Measurements from ENCODE around the gene ME3.

ME3 gene

GRCh38 chr11:86678823-86679222, 6.4 kb upstream of the ME3 start:
- peak; percentile 73; the same call in 1 of the 2 replicates for TF ChIP-seq GATA2 (IDR thresholded peaks at IDR 0.05; ENCODE audit: low read depth, low read length)
- peak; percentile 39; the same call in 1 of the 2 replicates for TF ChIP-seq GATA3 (IDR thresholded peaks at IDR 0.05; ENCODE audit: low read depth, low read length)

- TF ChIP-seq GATA2 (IDR thresholded peaks at IDR 0.05; ENCODE audit: low read depth, low read length) (no peak), GATA3 (IDR thresholded peaks at IDR 0.05; ENCODE audit: low read depth, low read length) (no peak)
These were observed 5.9 kb upstream of the ME3 start for GRCh38 chr11:86678296-86678695.

DNA sequence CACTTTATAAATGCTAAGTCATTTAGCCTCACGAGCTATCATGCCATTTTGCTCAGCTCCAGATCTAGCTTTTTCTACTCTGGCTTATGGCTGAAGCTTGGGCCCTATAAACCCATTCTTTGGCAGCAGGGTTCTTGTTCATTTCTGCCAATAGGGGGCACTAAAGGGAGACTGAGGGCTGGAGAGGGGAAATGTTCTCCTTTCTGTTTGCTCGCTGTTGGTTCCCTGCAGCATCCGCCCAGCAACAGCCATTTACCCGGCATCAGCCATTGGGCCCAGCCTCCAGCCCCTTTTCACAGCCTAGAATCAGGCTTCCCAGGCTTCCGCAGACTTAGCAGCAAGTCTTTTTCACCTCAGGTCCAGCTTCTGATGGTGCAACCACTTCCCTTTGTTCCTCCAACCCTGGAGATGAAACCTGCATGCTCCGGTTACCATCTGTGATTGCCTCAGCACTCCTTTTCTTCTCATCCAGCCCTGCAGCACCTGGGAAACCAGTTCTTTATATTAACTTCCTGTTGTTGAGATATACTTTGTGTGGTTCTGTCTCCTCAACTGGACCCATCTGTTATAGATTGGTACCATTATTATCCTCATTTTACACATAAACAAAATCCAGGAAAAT, 4.2 kb upstream of the ME3 start:
- TF ChIP-seq GATA3 (IDR thresholded peaks at IDR 0.05; ENCODE audit: low read depth, low read length) (no peak), GATA2 (IDR thresholded peaks at IDR 0.05; ENCODE audit: low read depth, low read length) (no peak)

DNA sequence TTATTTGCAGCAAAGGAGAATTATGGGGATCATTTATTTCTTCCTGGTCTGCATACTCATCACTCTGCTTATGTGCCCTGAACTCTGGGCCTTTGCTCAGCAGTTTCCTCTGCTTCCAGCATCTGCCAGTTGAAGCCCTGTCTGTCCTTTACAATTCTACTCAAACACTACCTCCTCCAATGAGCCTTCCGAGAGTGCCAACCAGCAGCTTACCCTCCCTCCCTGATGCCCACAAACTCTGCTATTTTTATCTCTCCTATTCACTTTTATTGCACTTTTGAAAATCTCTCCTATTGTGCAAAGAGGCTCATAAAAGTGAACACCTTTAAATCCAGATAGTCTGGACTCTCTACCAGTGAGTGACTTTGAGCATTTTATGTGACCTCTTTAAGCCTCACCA, 3.6 kb upstream of the ME3 start:
- TF ChIP-seq GATA2 (IDR thresholded peaks at IDR 0.05; ENCODE audit: low read depth, low read length) = no peak
- no peak for TF ChIP-seq GATA3 (IDR thresholded peaks at IDR 0.05; ENCODE audit: low read depth, low read length)

DNA sequence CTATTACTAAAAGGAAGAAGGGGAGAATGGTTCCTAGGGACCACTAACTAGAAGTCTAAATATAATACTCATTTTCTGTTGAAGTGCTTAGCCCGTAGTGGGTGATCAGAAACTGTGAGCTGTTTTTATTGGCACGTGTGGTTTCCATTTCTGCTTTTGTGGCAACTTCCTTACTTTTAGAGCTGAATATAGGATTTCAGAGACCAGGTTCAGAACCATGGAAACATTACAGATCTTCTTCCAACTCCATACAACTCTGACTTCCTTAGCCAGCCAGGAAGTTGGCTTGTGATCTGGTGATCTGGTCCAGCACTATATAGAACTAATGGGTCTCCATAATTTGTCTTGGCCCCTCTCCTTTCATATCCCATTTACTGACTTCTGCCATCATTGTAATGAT, 2.6 kb upstream of the ME3 start:
- TF ChIP-seq GATA3 (IDR thresholded peaks at IDR 0.05; ENCODE audit: low read depth, low read length) = no peak
- TF ChIP-seq GATA2 (IDR thresholded peaks at IDR 0.05; ENCODE audit: low read depth, low read length) = no peak

DNA sequence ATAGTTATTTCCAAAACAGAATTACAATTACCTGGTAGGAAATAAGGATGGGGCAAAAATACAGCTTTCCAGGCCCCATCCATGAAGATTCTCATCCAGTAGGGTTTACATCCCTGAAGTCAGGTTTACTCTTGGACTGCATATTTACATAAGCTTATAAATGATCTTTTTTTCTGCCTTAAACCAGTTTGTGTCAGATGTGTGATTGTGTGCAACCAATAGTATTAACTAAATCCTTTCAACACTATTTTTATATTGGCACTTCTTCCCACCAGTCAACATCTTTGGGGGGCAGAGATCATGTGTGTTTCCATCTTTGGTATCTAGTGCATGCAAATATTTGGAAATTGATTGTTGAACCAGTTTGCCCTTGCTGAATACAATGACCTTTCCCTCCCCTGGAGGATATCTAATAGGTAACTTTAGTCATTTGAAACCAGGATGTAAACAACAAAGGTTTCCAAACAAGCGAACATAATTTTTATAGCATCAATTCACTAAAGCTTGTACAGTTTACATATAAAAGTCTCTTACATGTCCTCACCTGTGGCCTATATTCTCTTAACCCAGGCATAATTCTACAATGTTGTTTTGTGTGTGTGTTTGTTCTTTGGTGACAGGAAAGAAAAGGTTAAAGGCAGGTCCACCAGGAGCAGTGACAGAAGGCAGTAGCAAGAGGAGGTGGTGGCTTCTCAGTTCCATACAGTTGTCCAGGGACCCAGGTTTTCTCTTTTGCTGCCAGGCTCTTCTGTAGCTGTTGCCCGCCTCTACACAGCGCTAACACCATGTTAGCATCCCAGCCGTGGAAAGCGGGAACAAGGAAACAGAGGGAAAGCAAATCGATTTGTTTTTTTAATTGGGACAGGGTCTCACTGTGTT, 1.7 kb upstream of the ME3 start:
- TF ChIP-seq GATA3 (IDR thresholded peaks at IDR 0.05; ENCODE audit: low read depth, low read length) (no peak), GATA2 (IDR thresholded peaks at IDR 0.05; ENCODE audit: low read depth, low read length) (no peak)

DNA sequence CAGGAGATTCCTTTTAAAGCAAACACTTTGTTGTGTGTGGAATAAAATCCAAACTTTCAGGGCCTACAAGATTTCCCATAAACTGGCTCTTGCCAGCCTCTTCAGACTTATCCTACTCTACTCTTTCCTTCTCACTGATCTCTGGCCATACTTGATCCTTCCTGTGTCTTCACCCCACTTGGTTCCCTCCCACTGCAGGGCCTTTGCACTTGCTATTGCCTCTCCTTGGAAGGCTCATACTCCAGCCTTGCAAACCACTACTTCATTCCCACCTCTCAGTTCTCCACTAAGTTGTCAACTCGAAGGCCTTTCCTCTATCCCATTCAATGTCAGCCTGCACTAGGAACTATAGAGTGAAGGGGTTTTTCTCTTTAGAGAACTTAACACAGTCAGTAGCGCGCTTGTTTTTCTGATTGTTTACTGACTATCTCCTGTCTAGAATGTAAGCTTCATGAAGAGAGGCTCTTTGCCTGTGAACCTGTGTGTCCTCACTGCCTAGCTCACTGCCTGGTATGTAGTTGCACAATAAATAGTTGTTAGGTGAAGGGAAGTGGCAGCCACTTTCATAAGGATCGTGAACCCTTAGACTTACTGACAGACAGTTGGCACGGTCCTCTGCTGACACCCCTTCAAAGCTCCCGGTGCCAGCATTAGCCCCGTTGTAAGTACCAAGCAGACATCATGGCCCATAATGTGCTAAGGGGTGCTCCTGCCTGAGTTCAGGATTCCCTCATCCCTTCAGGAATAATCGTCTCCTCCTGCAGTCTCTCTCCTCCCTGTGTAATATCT, 833 bp upstream of the ME3 start:
- no peak for TF ChIP-seq GATA3 (IDR thresholded peaks at IDR 0.05; ENCODE audit: low read depth, low read length)
- TF ChIP-seq GATA2 (IDR thresholded peaks at IDR 0.05; ENCODE audit: low read depth, low read length) = no peak

DNA sequence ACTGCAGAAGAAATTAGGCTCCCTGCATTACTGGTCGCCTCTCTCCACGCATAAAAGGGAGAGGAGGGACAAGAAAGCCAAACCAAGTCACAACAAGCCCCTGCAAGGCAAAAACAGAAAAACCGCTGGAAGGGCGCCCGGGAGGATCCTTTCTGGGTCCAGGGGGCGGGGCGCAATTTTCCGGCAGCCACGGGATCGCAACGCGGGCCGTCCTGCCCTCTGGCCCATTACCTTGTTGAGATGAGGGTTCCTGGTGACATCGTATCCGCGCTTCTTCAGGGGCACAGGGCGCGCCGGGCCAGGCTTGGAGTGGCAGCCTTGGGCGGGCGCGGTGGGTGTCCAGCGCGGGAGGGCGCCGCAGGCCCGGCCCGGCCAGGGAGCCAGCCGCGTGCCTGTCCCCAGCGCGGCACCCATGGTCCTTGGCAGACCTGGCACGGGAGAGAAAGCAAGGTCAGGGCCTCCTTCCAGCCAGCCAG, 847 bp downstream of the ME3 start:
- TF ChIP-seq GATA2 (IDR thresholded peaks at IDR 0.05; ENCODE audit: low read depth, low read length) (no peak; the same call in 1 of the 2 replicates), GATA3 (IDR thresholded peaks at IDR 0.05; ENCODE audit: low read depth, low read length) (no peak)

DNA sequence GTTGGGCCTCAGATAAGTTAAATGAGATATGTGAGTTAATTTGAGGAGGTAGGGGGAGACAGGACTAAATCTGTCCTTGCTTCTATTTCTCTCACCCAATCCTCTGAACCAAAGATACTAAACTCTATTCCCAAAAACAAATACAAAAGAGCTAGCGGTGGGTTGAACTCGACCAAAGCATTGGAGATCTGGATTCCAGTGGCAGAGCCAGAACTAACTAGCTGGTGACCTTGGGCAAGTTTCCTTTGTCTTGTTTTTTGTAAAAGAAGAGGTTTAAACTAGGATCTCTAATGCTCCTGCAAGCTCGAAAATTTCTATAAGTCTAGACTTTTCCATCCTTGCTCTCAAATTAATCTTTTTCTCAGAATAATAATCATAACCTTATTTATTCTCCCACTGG, 1.5 kb downstream of the ME3 start:
- TF ChIP-seq GATA3 (IDR thresholded peaks at IDR 0.05; ENCODE audit: low read depth, low read length) (no peak), GATA2 (IDR thresholded peaks at IDR 0.05; ENCODE audit: low read depth, low read length) (no peak)

- TF ChIP-seq GATA2 (IDR thresholded peaks at IDR 0.05; ENCODE audit: low read depth, low read length) = no peak
- no peak for TF ChIP-seq GATA3 (IDR thresholded peaks at IDR 0.05; ENCODE audit: low read depth, low read length)
These were observed 2.2 kb downstream of the ME3 start for GRCh38 chr11:86670181-86670580.

- no peak for TF ChIP-seq GATA3 (IDR thresholded peaks at IDR 0.05; ENCODE audit: low read depth, low read length)
- no peak for TF ChIP-seq GATA2 (IDR thresholded peaks at IDR 0.05; ENCODE audit: low read depth, low read length)
These were observed 3.0 kb downstream of the ME3 start for GRCh38 chr11:86669424-86669823.

- TF ChIP-seq GATA2 (IDR thresholded peaks at IDR 0.05; ENCODE audit: low read depth, low read length) (no peak), GATA3 (IDR thresholded peaks at IDR 0.05; ENCODE audit: low read depth, low read length) (no peak)
These were observed 3.5 kb downstream of the ME3 start for GRCh38 chr11:86668929-86669328.

GRCh38 chr11:86666193-86666592, 6.2 kb downstream of the ME3 start:
- TF ChIP-seq GATA2 (IDR thresholded peaks at IDR 0.05; ENCODE audit: low read depth, low read length) (no peak), GATA3 (IDR thresholded peaks at IDR 0.05; ENCODE audit: low read depth, low read length) (no peak)

- TF ChIP-seq GATA3 (IDR thresholded peaks at IDR 0.05; ENCODE audit: low read depth, low read length) (no peak), GATA2 (IDR thresholded peaks at IDR 0.05; ENCODE audit: low read depth, low read length) (no peak)
These were observed 7.5 kb downstream of the ME3 start for GRCh38 chr11:86664930-86665329.

Data from SH-SY5Y (cell line).